GM23338 (cell line): ENCODE measurements around the gene SAMHD1. TPM values are rescaled to one million over a fixed set of nuclear protein-coding genes. Genes with fewer than 3 reads are reported as not detected.

Source experiments
- ATAC-seq: fragments of 200-7000 bp; cut with Tn5 transposase; 3 replicates; pipeline ENCODE4 v1.9.1; 2020
- DNase-seq: peaks from one replicate; pipeline ENCODE4 v3.0.0-alpha.2; 2015; ENCODE audit warnings: low spot score
- H2AFZ ChIP-seq: fragments of 200-600 bp; sonication (generic); 2 replicates; pipeline ENCODE4 v1.8.0; 2016; ENCODE audit warnings: antibody characterized with exemption, mild to moderate bottlenecking, moderate library complexity
- H3F3A ChIP-seq: fragments of 200-600 bp; sonication (generic); replicated peaks from 2 replicates; pipeline ENCODE4 v1.8.0; 2017; ENCODE audit warnings: antibody characterized with exemption, mixed run types, low read depth
- H3K27ac ChIP-seq: fragments of 200-600 bp; sonication (generic); 2 replicates; pipeline ENCODE4 v1.6.1; 2016; ENCODE audit warnings: low read depth
- H3K27me3 ChIP-seq: fragments of 200-600 bp; sonication (generic); 2 replicates; pipeline ENCODE4 v1.8.0; 2016; ENCODE audit warnings: mild to moderate bottlenecking, mixed run types, moderate library complexity; ENCODE audit not compliant: insufficient read depth
- H3K36me3 ChIP-seq: fragments of 200-600 bp; sonication (generic); 2 replicates; pipeline ENCODE4 v1.8.0; 2016; ENCODE audit warnings: mild to moderate bottlenecking; ENCODE audit not compliant: insufficient read depth
- H3K4me1 ChIP-seq: fragments of 200-600 bp; sonication (generic); 2 replicates; pipeline ENCODE4 v1.8.0; 2016; ENCODE audit warnings: mild to moderate bottlenecking, moderate library complexity; ENCODE audit not compliant: insufficient read depth
- H3K4me2 ChIP-seq: fragments of 200-600 bp; sonication (generic); 2 replicates; pipeline ENCODE4 v1.7.1; 2017; ENCODE audit warnings: mixed run types
- H3K4me3 ChIP-seq: fragments of 200-600 bp; sonication (generic); 2 replicates; pipeline ENCODE4 v1.6.1; 2016; ENCODE audit warnings: mixed run types
- H3K79me2 ChIP-seq: fragments of 200-600 bp; sonication (generic); replicated peaks from 2 replicates; pipeline ENCODE4 v1.8.0; 2017; ENCODE audit warnings: mild to moderate bottlenecking; ENCODE audit not compliant: insufficient read depth
- H3K9me2 ChIP-seq: fragments of 200-600 bp; sonication (generic); 2 replicates; pipeline ENCODE4 v1.8.0; 2017; ENCODE audit not compliant: insufficient read depth
- H4K20me1 ChIP-seq: fragments of 200-600 bp; sonication (generic); replicated peaks from 2 replicates; pipeline ENCODE4 v1.8.0; 2017; ENCODE audit warnings: mild to moderate bottlenecking; ENCODE audit not compliant: insufficient read depth
- H3K27ac Mint-ChIP-seq: 2 replicates; pipeline ENCODE4 v1.8.0; 2020; ENCODE audit warnings: inconsistent platforms, mild to moderate bottlenecking, moderate library complexity, mixed read lengths
- H3K27me3 Mint-ChIP-seq: 3 replicates; pipeline ENCODE4 v1.8.0; 2022; ENCODE audit warnings: low read depth, mild to moderate bottlenecking, moderate library complexity, mixed read lengths, inconsistent platforms; ENCODE audit not compliant: insufficient read depth, poor library complexity
- H3K36me3 Mint-ChIP-seq: 3 replicates; pipeline ENCODE4 v1.8.0; 2021; ENCODE audit warnings: low read depth, mild to moderate bottlenecking, inconsistent platforms, moderate library complexity, mixed read lengths
- H3K4me1 Mint-ChIP-seq: 3 replicates; pipeline ENCODE4 v1.8.0; 2020; ENCODE audit warnings: mild to moderate bottlenecking, inconsistent platforms, mixed read lengths
- H3K4me3 Mint-ChIP-seq: 3 replicates; pipeline ENCODE4 v1.8.0; 2021; ENCODE audit warnings: moderate library complexity, mild to moderate bottlenecking, inconsistent platforms, mixed read lengths
- H3K9me3 Mint-ChIP-seq: 3 replicates; pipeline ENCODE4 v1.8.0; 2020; ENCODE audit warnings: moderate library complexity, mild to moderate bottlenecking, inconsistent platforms, mixed read lengths
- CREB1 ChIP-seq: fragments of 250-450 bp; sonication (Bioruptor Pico); IDR thresholded peaks from 2 replicates; pipeline ENCODE4 v1.5.0; 2020; ENCODE audit warnings: low read depth, mild to moderate bottlenecking, moderate library complexity
- JUNB ChIP-seq: IDR thresholded peaks from one replicate; pipeline ENCODE4 v1.6.1; 2016; ENCODE audit warnings: antibody characterized with exemption; ENCODE audit not compliant: unreplicated experiment
- NANOG ChIP-seq: IDR thresholded peaks from 2 replicates; pipeline ENCODE4 v1.6.1; 2016; ENCODE audit warnings: antibody characterized with exemption, borderline replicate concordance
- POLR2AphosphoS5 ChIP-seq: IDR thresholded peaks from 2 replicates; pipeline ENCODE4 v1.6.1; 2016; ENCODE audit warnings: antibody characterized with exemption, low read depth
- STAT1 ChIP-seq: IDR thresholded peaks from one replicate; pipeline ENCODE4 v1.6.1; 2016; ENCODE audit warnings: antibody characterized with exemption; ENCODE audit not compliant: unreplicated experiment
- polyA plus RNA-seq: library from polyadenylated mRNA; unstranded; fragments of >200 nt; fragmentation: Nextera tagmentation; extraction: Ambion mirVana; gene quantifications from 2 replicates; pipeline ENCODE4 v1.2.1, GENCODE V29; 2016
- total RNA-seq: library from RNA; depleted of rRNA; stranded (reverse); fragments of >200 nt; shearing (Covaris generic); gene quantifications from 2 replicates; pipeline ENCODE4 v1.2.3, GENCODE V29; 2014
- TF ChIP-seq, protein P1 (sequence below): fragments of 250-450 bp; sonication (Bioruptor Pico); IDR thresholded peaks from 2 replicates; pipeline ENCODE4 v1.5.0; 2020; ENCODE audit warnings: mild to moderate bottlenecking, moderate library complexity
- TF ChIP-seq, protein P2 (sequence below): IDR thresholded peaks from 2 replicates; pipeline ENCODE4 v1.6.1; 2016; ENCODE audit warnings: antibody characterized with exemption

Gene SAMHD1
- total and polyA plus RNA-seq, 2 experiments from 2014 or later: 21.9 to 45.4 TPM

DNA sequence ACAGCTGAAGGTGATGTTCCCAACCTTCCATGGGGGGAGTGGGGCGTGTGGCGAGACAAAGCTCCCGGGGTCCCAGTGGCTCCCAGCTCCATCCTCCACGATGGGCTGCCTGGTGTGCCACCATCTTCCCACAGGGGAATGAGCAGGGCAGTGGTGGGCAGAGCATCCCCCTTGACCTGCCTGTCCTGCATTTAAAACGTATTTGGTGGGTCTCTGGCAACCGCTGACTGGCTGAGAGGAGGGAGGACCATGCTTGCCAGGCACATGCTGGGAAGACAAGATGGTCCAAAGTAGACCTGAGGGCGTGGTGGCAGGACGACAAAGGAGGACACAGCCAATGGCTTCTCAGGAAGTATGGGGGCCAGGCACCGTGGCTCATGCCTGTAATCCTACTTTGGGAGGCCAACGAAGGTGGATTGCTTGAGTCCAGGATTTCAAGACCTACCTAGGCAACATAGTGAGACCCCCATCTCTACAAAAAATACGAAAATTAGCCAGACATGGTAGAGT lies 70.7 kb downstream of the SAMHD1 start:
- H3K27me3 Mint-ChIP-seq: no peaks in the 10 kb centered on the region

More for the DNA sequence above, 70.7 kb downstream of the SAMHD1 start:
- no peaks in the 10 kb centered on the region for H4K20me1 ChIP-seq
- TF ChIP-seq CREB1 (no peak), JUNB (no peak), POLR2AphosphoS5 (no peak), STAT1 (no peak), NANOG (no peak)
- TF ChIP-seq, protein P1, sequence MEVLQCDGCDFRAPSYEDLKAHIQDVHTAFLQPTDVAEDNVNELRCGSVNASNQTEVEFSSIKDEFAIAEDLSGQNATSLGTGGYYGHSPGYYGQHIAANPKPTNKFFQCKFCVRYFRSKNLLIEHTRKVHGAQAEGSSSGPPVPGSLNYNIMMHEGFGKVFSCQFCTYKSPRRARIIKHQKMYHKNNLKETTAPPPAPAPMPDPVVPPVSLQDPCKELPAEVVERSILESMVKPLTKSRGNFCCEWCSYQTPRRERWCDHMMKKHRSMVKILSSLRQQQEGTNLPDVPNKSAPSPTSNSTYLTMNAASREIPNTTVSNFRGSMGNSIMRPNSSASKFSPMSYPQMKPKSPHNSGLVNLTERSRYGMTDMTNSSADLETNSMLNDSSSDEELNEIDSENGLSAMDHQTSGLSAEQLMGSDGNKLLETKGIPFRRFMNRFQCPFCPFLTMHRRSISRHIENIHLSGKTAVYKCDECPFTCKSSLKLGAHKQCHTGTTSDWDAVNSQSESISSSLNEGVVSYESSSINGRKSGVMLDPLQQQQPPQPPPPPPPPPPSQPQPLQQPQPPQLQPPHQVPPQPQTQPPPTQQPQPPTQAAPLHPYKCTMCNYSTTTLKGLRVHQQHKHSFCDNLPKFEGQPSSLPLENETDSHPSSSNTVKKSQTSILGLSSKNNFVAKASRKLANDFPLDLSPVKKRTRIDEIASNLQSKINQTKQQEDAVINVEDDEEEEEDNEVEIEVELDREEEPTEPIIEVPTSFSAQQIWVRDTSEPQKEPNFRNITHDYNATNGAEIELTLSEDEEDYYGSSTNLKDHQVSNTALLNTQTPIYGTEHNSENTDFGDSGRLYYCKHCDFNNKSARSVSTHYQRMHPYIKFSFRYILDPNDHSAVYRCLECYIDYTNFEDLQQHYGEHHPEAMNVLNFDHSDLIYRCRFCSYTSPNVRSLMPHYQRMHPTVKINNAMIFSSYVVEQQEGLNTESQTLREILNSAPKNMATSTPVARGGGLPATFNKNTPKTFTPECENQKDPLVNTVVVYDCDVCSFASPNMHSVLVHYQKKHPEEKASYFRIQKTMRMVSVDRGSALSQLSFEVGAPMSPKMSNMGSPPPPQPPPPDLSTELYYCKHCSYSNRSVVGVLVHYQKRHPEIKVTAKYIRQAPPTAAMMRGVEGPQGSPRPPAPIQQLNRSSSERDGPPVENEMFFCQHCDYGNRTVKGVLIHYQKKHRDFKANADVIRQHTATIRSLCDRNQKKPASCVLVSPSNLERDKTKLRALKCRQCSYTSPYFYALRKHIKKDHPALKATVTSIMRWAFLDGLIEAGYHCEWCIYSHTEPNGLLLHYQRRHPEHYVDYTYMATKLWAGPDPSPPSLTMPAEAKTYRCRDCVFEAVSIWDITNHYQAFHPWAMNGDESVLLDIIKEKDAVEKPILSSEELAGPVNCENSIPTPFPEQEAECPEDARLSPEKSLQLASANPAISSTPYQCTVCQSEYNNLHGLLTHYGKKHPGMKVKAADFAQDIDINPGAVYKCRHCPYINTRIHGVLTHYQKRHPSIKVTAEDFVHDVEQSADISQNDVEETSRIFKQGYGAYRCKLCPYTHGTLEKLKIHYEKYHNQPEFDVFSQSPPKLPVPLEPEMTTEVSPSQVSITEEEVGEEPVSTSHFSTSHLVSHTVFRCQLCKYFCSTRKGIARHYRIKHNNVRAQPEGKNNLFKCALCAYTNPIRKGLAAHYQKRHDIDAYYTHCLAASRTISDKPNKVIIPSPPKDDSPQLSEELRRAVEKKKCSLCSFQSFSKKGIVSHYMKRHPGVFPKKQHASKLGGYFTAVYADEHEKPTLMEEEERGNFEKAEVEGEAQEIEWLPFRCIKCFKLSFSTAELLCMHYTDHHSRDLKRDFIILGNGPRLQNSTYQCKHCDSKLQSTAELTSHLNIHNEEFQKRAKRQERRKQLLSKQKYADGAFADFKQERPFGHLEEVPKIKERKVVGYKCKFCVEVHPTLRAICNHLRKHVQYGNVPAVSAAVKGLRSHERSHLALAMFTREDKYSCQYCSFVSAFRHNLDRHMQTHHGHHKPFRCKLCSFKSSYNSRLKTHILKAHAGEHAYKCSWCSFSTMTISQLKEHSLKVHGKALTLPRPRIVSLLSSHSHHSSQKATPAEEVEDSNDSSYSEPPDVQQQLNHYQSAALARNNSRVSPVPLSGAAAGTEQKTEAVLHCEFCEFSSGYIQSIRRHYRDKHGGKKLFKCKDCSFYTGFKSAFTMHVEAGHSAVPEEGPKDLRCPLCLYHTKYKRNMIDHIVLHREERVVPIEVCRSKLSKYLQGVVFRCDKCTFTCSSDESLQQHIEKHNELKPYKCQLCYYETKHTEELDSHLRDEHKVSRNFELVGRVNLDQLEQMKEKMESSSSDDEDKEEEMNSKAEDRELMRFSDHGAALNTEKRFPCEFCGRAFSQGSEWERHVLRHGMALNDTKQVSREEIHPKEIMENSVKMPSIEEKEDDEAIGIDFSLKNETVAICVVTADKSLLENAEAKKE (CRISPR knock-in tag): no peak
- TF ChIP-seq, protein P2, sequence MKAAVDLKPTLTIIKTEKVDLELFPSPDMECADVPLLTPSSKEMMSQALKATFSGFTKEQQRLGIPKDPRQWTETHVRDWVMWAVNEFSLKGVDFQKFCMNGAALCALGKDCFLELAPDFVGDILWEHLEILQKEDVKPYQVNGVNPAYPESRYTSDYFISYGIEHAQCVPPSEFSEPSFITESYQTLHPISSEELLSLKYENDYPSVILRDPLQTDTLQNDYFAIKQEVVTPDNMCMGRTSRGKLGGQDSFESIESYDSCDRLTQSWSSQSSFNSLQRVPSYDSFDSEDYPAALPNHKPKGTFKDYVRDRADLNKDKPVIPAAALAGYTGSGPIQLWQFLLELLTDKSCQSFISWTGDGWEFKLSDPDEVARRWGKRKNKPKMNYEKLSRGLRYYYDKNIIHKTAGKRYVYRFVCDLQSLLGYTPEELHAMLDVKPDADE: no peak
- no peak overlapping the region for H3K27ac Mint-ChIP-seq
- no peaks in the 10 kb centered on the region for H3K27me3 ChIP-seq
- no peaks in the 10 kb centered on the region for H3K79me2 ChIP-seq
- H3K36me3 Mint-ChIP-seq: no peaks in the 10 kb centered on the region; the same call in 2 of the 3 replicates
- DNase-seq (no peak), ATAC-seq (no peak)
- H3K9me3 Mint-ChIP-seq: no peaks in the 10 kb centered on the region
- H2AFZ ChIP-seq: no peak overlapping the region
- H3F3A ChIP-seq: no peaks in the 10 kb centered on the region
- no peaks in the 10 kb centered on the region; the same call in 1 of the 3 replicates for H3K4me1 Mint-ChIP-seq
- H3K4me3 ChIP-seq: no peak overlapping the region
- H3K4me1 ChIP-seq: no peaks in the 10 kb centered on the region
- no peaks in the 10 kb centered on the region for H3K9me2 ChIP-seq
- H3K27ac ChIP-seq: no peak overlapping the region
- no peak overlapping the region for H3K4me2 ChIP-seq
- no peak overlapping the region for H3K4me3 Mint-ChIP-seq
- H3K36me3 ChIP-seq: no peaks in the 10 kb centered on the region
